Measurements from ENCODE around the gene IFNGR2. TPM values are rescaled to one million over a fixed set of nuclear protein-coding genes. Genes with fewer than 3 reads are reported as not detected.

Gene IFNGR2
- total and polyA plus RNA-seq, 2 of the 8 experiments (the other 6 are each of a cell fraction or from before 2014, with no cell fraction given) = 36.0 to 46.4 TPM

- H2BK20ac ChIP-seq (ENCODE audit: low read length) = no peak overlapping the region
- H3K4me1 ChIP-seq (replicated peaks in 1 of 4; ENCODE audit: control insufficient read depth in 3 of 4, insufficient read depth in 4 of 4, low read length in 3 of 4) = peaks cover 2 to 6% (median 3%) of the 10 kb centered on the region in 4 experiments
- H3K9ac ChIP-seq (replicated peaks in 1 of 4; ENCODE audit: extremely low read depth in 1 of 4, low read depth in 3 of 4, low read length in 3 of 4) = no peak overlapping the region
- no peaks in the 10 kb centered on the region for H3K36me3 ChIP-seq (ENCODE audit: control insufficient read depth in 2 of 4, insufficient read depth in 4 of 4, low read length in 3 of 4)
- H3K56ac ChIP-seq (replicated peaks; ENCODE audit: insufficient read length, low read depth, low read length) = no peak overlapping the region
- peaks cover 0 to 2% of the 10 kb centered on the region in 2 experiments for H4K20me1 ChIP-seq (replicated peaks in 1 of 2; ENCODE audit: control insufficient read depth in 1 of 2, insufficient read depth in 2 of 2, low read length in 2 of 2)
- H3K79me1 ChIP-seq (ENCODE audit: low read depth, low read length) = no peaks in the 10 kb centered on the region
- H3K23ac ChIP-seq (ENCODE audit: insufficient read length) = no peak overlapping the region
- no peak overlapping the region for H2AK5ac ChIP-seq (ENCODE audit: low read depth, low read length)
- no peak overlapping the region for H2BK5ac ChIP-seq (ENCODE audit: low read depth, low read length)
- H4K91ac ChIP-seq (replicated peaks; ENCODE audit: insufficient read length, low read length) = no peak overlapping the region
- peaks cover 0 to 2% of the 10 kb centered on the region in 2 experiments; a peak in 1 of 4 replicates for H3K9me3 ChIP-seq (ENCODE audit: insufficient read depth in 2 of 2, low read depth in 1 of 2, low read length in 1 of 2)
- peaks cover 0 to 28% of the 10 kb centered on the region in 2 experiments; a peak in 3 of 4 replicates for H3K79me2 ChIP-seq (ENCODE audit: control insufficient read depth in 1 of 2, insufficient read depth in 2 of 2, low read length in 2 of 2)
- peaks cover 5% of the 10 kb centered on the region; the same call in 1 of the 2 replicates for H3K23me2 ChIP-seq (ENCODE audit: low read depth, low read length)
- H3K27ac ChIP-seq (ENCODE audit: low read depth, low read length) = no peak overlapping the region
- no peak overlapping the region for H3K4me2 ChIP-seq (ENCODE audit: insufficient read depth in 1 of 2, low read depth in 2 of 2, low read length in 2 of 2)
- H2BK120ac ChIP-seq (replicated peaks; ENCODE audit: low read depth, low read length) = no peak overlapping the region
- DNase-seq (ENCODE audit: low read depth in 1 of 2, low spot score in 2 of 2) (no peak), FAIRE-seq (no peak)
- H2BK15ac ChIP-seq (ENCODE audit: low read length) = no peak overlapping the region
- 92% methylated on average over 6 of the region's 6 CpGs; no CpG with 5 or more reads in 1 of the 2 experiments for WGBS, 2 experiments (ENCODE audit: extremely low coverage in 1 of 2, insufficient coverage in 1 of 2, insufficient read length in 1 of 2, insufficient replicate concordance in 2 of 2, low coverage in 1 of 2, low lambda C conversion rate in 2 of 2, missing lambda C conversion rate in 1 of 2)
- H3K4me3 ChIP-seq (ENCODE audit: extremely low read depth in 1 of 4, insufficient read depth in 2 of 4, low read depth in 3 of 4, low read length in 4 of 4) = no peak overlapping the region
- no peak overlapping the region for H3K4ac ChIP-seq (replicated peaks; ENCODE audit: insufficient read length, low read depth, low read length)
- H3K27me3 ChIP-seq (replicated peaks in 1 of 4; ENCODE audit: control insufficient read depth in 3 of 4, extremely low read depth in 1 of 4, insufficient read depth in 3 of 4, low read length in 3 of 4) = no peaks in the 10 kb centered on the region
- no peak overlapping the region for H3K14ac ChIP-seq (ENCODE audit: insufficient read length)
- CTCF ChIA-PET (ENCODE audit: partially characterized antibody) = interaction anchor here (1.9 kb wide), 1 partner anchor 16 kb away, joined by 6 read pairs; no protein-coding TSS in a partner anchor
- no peak overlapping the region for H4K8ac ChIP-seq (ENCODE audit: extremely low read depth, insufficient read depth, low read length)
- no peak overlapping the region for H2AFZ ChIP-seq (ENCODE audit: low read length)
- H3K18ac ChIP-seq (ENCODE audit: extremely low read depth, low read length) = no peak overlapping the region; the same call in 1 of the 2 replicates
- H4K5ac ChIP-seq (ENCODE audit: insufficient read length, low read depth, low read length) = no peak overlapping the region
- H2BK12ac ChIP-seq (ENCODE audit: low read depth, low read length) = no peak overlapping the region
- POLR2A ChIA-PET (ENCODE audit: partially characterized antibody) = interaction anchor here (1.6 kb wide), 1 partner anchor 77 kb away, joined by 5 read pairs; the partner anchor contains the start of gene IFNAR1
- TF ChIP-seq CREB1 (IDR thresholded peaks at IDR 0.05) = no peak
These were observed 1.6 kb upstream of the IFNGR2 start for GRCh38 chr21:33401630-33401992.
